ENCODE measurements around the gene MARCHF2.
"Not testable (repeated sequence)": the region's sequence is repeated elsewhere in the genome, so short reads cannot be mapped to it uniquely, and the experiment has no call there.

MARCHF2 gene

GRCh38 chr19:8413629-8413995, 507 bp downstream of the MARCHF2 start:
- no peak for DNase-seq

GRCh38 chr19:8416796-8417195, 3.7 kb downstream of the MARCHF2 start:
- DNase-seq = no peak

GRCh38 chr19:8421484-8422461, 8.7 kb downstream of the MARCHF2 start:
- no peak for DNase-seq

- DNase-seq = no peak
Measured at GRCh38 chr19:8423817-8424223, 10.7 kb downstream of the MARCHF2 start.

GRCh38 chr19:8425331-8425730, 12.2 kb downstream of the MARCHF2 start:
- not testable (repeated sequence) for DNase-seq

GRCh38 chr19:8426283-8426682, 13.2 kb downstream of the MARCHF2 start:
- no peak for DNase-seq

GRCh38 chr19:8429044-8429443, 15.9 kb downstream of the MARCHF2 start:
- no peak for DNase-seq

GRCh38 chr19:8429826-8430225, 16.7 kb downstream of the MARCHF2 start:
- DNase-seq = no peak

GRCh38 chr19:8430650-8431049, 17.5 kb downstream of the MARCHF2 start:
- DNase-seq = no peak

GRCh38 chr19:8438236-8438635, 25.1 kb downstream of the MARCHF2 start:
- DNase-seq = no peak

GRCh38 chr19:8441725-8442544, 28.8 kb downstream of the MARCHF2 start:
- DNase-seq = no peak

GRCh38 chr19:8444140-8444676, 31.1 kb downstream of the MARCHF2 start:
- not testable (repeated sequence) for DNase-seq

- peak; percentile 97 for DNase-seq
Measured at GRCh38 chr19:8444677-8445487, 31.8 kb downstream of the MARCHF2 start, which contains the start of gene HNRNPM. TSS of gene HNRNPM (plus strand) at chr19:8444975. CDS start at chr19:8444999, 24 bp downstream.

GRCh38 chr19:8445488-8446001, 32.4 kb downstream of the MARCHF2 start:
- DNase-seq = peak; percentile 27

GRCh38 chr19:8446061-8446709, 33.1 kb downstream of the MARCHF2 start:
- DNase-seq = no peak

GRCh38 chr19:8449830-8450229, 36.7 kb downstream of the MARCHF2 start:
- no peak for DNase-seq

GRCh38 chr19:8451377-8451776, 38.3 kb downstream of the MARCHF2 start:
- DNase-seq = no peak

- DNase-seq = no peak
Measured at GRCh38 chr19:8451885-8452284, 38.8 kb downstream of the MARCHF2 start.

GRCh38 chr19:8452446-8453123, 39.5 kb downstream of the MARCHF2 start:
- DNase-seq = no peak

GRCh38 chr19:8453616-8454015, 40.5 kb downstream of the MARCHF2 start:
- no peak for DNase-seq

- DNase-seq = no peak
Measured at GRCh38 chr19:8454218-8454617, 41.1 kb downstream of the MARCHF2 start.
